ENCODE measurements around the gene PIK3C2G.

DNA sequence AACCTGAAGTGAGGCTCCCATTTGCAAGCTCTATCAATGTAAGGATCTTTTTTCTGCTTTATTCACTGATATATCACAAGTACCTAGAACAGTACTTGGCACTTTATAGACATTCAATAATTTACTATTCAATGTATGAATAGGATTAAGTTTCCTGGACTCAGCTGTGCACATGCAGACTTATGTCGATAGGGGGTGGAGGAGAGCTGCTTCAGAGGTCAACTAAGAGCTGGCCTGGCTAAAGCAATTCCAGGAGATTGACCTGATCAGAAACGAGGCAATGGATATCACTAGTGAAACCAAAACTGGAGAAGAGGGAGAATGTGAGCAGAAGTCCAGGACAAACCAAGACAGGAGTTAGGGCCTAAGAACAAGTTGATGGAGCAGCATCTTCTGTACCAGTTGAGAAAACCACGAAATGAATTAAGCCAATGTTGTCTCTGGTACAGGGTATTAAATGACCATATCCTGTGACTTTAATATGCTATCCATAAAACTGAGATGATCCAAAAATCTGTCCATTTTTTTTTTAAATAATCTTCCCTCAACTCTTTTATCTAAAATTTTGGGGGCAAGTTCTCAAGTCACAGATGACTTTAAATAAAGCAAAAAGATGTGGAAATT lies 169.2 kb downstream of the PIK3C2G start:
- TF ChIP-seq, protein P1, sequence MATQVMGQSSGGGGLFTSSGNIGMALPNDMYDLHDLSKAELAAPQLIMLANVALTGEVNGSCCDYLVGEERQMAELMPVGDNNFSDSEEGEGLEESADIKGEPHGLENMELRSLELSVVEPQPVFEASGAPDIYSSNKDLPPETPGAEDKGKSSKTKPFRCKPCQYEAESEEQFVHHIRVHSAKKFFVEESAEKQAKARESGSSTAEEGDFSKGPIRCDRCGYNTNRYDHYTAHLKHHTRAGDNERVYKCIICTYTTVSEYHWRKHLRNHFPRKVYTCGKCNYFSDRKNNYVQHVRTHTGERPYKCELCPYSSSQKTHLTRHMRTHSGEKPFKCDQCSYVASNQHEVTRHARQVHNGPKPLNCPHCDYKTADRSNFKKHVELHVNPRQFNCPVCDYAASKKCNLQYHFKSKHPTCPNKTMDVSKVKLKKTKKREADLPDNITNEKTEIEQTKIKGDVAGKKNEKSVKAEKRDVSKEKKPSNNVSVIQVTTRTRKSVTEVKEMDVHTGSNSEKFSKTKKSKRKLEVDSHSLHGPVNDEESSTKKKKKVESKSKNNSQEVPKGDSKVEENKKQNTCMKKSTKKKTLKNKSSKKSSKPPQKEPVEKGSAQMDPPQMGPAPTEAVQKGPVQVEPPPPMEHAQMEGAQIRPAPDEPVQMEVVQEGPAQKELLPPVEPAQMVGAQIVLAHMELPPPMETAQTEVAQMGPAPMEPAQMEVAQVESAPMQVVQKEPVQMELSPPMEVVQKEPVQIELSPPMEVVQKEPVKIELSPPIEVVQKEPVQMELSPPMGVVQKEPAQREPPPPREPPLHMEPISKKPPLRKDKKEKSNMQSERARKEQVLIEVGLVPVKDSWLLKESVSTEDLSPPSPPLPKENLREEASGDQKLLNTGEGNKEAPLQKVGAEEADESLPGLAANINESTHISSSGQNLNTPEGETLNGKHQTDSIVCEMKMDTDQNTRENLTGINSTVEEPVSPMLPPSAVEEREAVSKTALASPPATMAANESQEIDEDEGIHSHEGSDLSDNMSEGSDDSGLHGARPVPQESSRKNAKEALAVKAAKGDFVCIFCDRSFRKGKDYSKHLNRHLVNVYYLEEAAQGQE (IDR thresholded peaks at IDR 0.05; ENCODE audit: insufficient read depth in 1 of 2, low read depth in 2 of 2, low read length in 2 of 2): no peak
- TF ChIP-seq TAF1 (IDR thresholded peaks at IDR 0.05; ENCODE audit: borderline replicate concordance, insufficient read depth, low read length): no peak

All from PFSK-1 (cell line).